GM12865 (cell line): Measurements from ENCODE around the gene KRTAP4-2.
"Not testable (repeated sequence)": the region's sequence is repeated elsewhere in the genome, so short reads cannot be mapped to it uniquely, and the experiment has no call there.

Experiments
- DNase-seq: peaks from one replicate; pipeline ENCODE4 v3.0.0; 2010; ENCODE audit warnings: low read depth
- H3K4me3 ChIP-seq: 2 replicates; pipeline ENCODE4 v1.5.1; 2011; ENCODE audit warnings: mild to moderate bottlenecking, low read depth, low read length, control low read depth
- CTCF ChIP-seq: IDR thresholded peaks from 2 replicates; pipeline ENCODE4 v1.5.1; 2011; ENCODE audit warnings: low read length, control low read depth, low read depth, inconsistent platforms; ENCODE audit not compliant: insufficient read depth; ENCODE audit errors: missing control alignments

The KRTAP4-2 gene

GRCh38 chr17:41211845-41212466 lies 33.9 kb upstream of the KRTAP4-2 start:
- no peak for TF ChIP-seq CTCF
- no peak for DNase-seq
- H3K4me3 ChIP-seq = no peak overlapping the region

- TF ChIP-seq CTCF = no peak
- DNase-seq = no peak
- H3K4me3 ChIP-seq = no peak overlapping the region
These were observed 21.5 kb upstream of the KRTAP4-2 start for GRCh38 chr17:41199421-41200078.

- peak; percentile 37 for DNase-seq
- TF ChIP-seq CTCF = no peak
- no peak overlapping the region for H3K4me3 ChIP-seq
These were observed 18.0 kb upstream of the KRTAP4-2 start for GRCh38 chr17:41196068-41196467.

- no peak overlapping the region for H3K4me3 ChIP-seq
- TF ChIP-seq CTCF = no peak
- DNase-seq = no peak
These were observed 12.3 kb upstream of the KRTAP4-2 start for GRCh38 chr17:41190328-41190727.

- not testable (repeated sequence) for H3K4me3 ChIP-seq, DNase-seq
These were observed 11.9 kb upstream of the KRTAP4-2 start, which contains the start of gene KRTAP9-1 for GRCh38 chr17:41189837-41190318. TSS of gene KRTAP9-1 (plus strand) at chr17:41189887. CDS start at chr17:41189887, 0 bp downstream.

GRCh38 chr17:41186872-41187271 lies 8.9 kb upstream of the KRTAP4-2 start:
- DNase-seq = no peak
- H3K4me3 ChIP-seq = no peak overlapping the region
- TF ChIP-seq CTCF = no peak

- no peak for DNase-seq
- TF ChIP-seq CTCF = no peak
- no peak overlapping the region for H3K4me3 ChIP-seq
These were observed 7.0 kb upstream of the KRTAP4-2 start for GRCh38 chr17:41185001-41185400.
